HepG2 (cell line): ENCODE data around the gene CHCHD3. TPM values are rescaled to one million over a fixed set of nuclear protein-coding genes. Genes with fewer than 3 reads are reported as not detected.

ENCODE experiments used
- ATAC-seq: fragments of 200-7000 bp; cut with Tn5 transposase; 3 replicates; pipeline ENCODE4 v1.9.1; 2020; ENCODE audit warnings: mild to moderate bottlenecking, moderate library complexity
- BruUV-seq: library from RNA; stranded (reverse); fragments of 400-500 nt; replicated peaks from 2 replicates; lab custom pipeline; 2021; lab: Mats Ljungman, UMichigan
- CTCF ChIA-PET: fragments of 300-600 bp; formaldehyde crosslinking; extraction: SDS; loops from one replicate; lab custom pipeline; 2021; ENCODE audit warnings: low total read pairs, inconsistent platforms, low intra/inter-chr PET ratio; lab: Yijun Ruan, JAX
- POLR2A ChIA-PET: fragments of 350-600 bp; sonication (Branson Sonifier 250); formaldehyde crosslinking; loops from one replicate; lab custom pipeline; 2020; ENCODE audit warnings: antibody characterized with exemption, inconsistent platforms; lab: Yijun Ruan, JAX
- DNase-seq: peaks from one replicate; pipeline ENCODE4 v3.0.0-alpha.2; 2015; ENCODE audit warnings: low spot score
- FAIRE-seq: peaks from 3 replicates; lab custom pipeline; 2011; peaks lifted over from hg19 to GRCh38; lab: Jason Lieb, UNC
- H2AFZ ChIP-seq: one replicate; pipeline ENCODE4 v1.6.1; 2011; ENCODE audit warnings: low read length, inconsistent platforms
- H3K27ac ChIP-seq: fragments of 300-600 bp; 3 replicates; pipeline ENCODE4 v1.8.0; 2011; ENCODE audit warnings: mixed run types, mild to moderate bottlenecking, mixed read lengths, low read length, inconsistent platforms; ENCODE audit not compliant: insufficient read depth; ENCODE audit errors: extremely low read length
- H3K27me3 ChIP-seq, 2 experiments: fragments of 200-600 bp in 1 of 2; 2 replicates in 1 of 2; 3 replicates in 1 of 2; pipeline versions ENCODE4 v1.6.0 to v1.8.0; 2011; ENCODE audit warnings: low read length in 2 of 2, mild to moderate bottlenecking in 2 of 2, moderate library complexity in 2 of 2, inconsistent platforms in 1 of 2; ENCODE audit not compliant: insufficient read depth in 2 of 2, control insufficient read depth in 1 of 2
- H3K36me3 ChIP-seq, 2 experiments: fragments of 200-600 bp in 1 of 2; replicated peaks in 1 of 2; 2 replicates in 1 of 2; 3 replicates in 1 of 2; pipeline versions ENCODE4 v1.5.1 to v1.8.0; 2011; ENCODE audit warnings: low read length in 2 of 2, inconsistent platforms in 1 of 2; ENCODE audit not compliant: insufficient read depth in 2 of 2, control insufficient read depth in 1 of 2
- H3K4me1 ChIP-seq: 2 replicates; pipeline ENCODE4 v1.5.1; 2012; ENCODE audit warnings: low read length, inconsistent platforms; ENCODE audit not compliant: insufficient read depth
- H3K4me2 ChIP-seq: 2 replicates; pipeline ENCODE4 v1.6.0; 2011; ENCODE audit warnings: low read depth, low read length, inconsistent platforms
- H3K4me3 ChIP-seq, 3 experiments: fragments of 200-600 bp in 1 of 3; sonication (generic), shearing (Covaris generic) in 1 of 3; replicated peaks in 1 of 3; 2 replicates each; pipeline ENCODE4 v1.5.1; 2011 to 2016; ENCODE audit warnings: low read length in 3 of 3, inconsistent platforms in 2 of 3, low read depth in 2 of 3, mild to moderate bottlenecking in 2 of 3, control low read depth in 1 of 3, mixed read lengths in 1 of 3; ENCODE audit not compliant: insufficient read depth in 1 of 3
- H3K79me2 ChIP-seq: one replicate; pipeline ENCODE4 v1.6.1; 2011; ENCODE audit warnings: low read length, inconsistent platforms; ENCODE audit not compliant: insufficient read depth
- H3K9ac ChIP-seq: 2 replicates; pipeline ENCODE4 v1.6.0; 2011; ENCODE audit warnings: mild to moderate bottlenecking, low read depth, low read length, inconsistent platforms; ENCODE audit not compliant: insufficient read depth
- H3K9me3 ChIP-seq: 2 replicates; pipeline ENCODE4 v1.5.1; 2012; ENCODE audit warnings: mild to moderate bottlenecking, low read length
- H4K20me1 ChIP-seq: 2 replicates; pipeline ENCODE4 v1.6.0; 2011; ENCODE audit warnings: inconsistent platforms, mild to moderate bottlenecking, low read length, moderate library complexity; ENCODE audit not compliant: insufficient read depth
- CREB3 ChIP-seq: sonication (generic); formaldehyde crosslinking; IDR thresholded peaks from 2 replicates; pipeline ENCODE4 v1.5.0; 2020; ENCODE audit warnings: missing genetic modification reagents
- HOXA5 ChIP-seq: sonication (generic); formaldehyde crosslinking; IDR thresholded peaks from 2 replicates; pipeline ENCODE4 v1.4.0; 2020; ENCODE audit warnings: missing genetic modification reagents
- HOXA9 ChIP-seq: sonication (generic); formaldehyde crosslinking; IDR thresholded peaks from 2 replicates; pipeline ENCODE4 v1.8.1; 2022; ENCODE audit warnings: missing genetic modification reagents, mild to moderate bottlenecking, moderate library complexity, borderline replicate concordance
- KDM2A ChIP-seq: sonication (generic); formaldehyde crosslinking; IDR thresholded peaks from 2 replicates; pipeline ENCODE4 v1.4.0; 2020; ENCODE audit warnings: low read depth, missing genetic modification reagents, borderline replicate concordance
- KDM5B ChIP-seq: sonication (generic); formaldehyde crosslinking; IDR thresholded peaks from 2 replicates; pipeline ENCODE4 v1.4.0; 2020; ENCODE audit warnings: missing genetic modification reagents, mild to moderate bottlenecking, borderline replicate concordance
- MEF2D ChIP-seq: sonication (generic); formaldehyde crosslinking; IDR thresholded peaks from 2 replicates; pipeline ENCODE4 v1.5.1; 2020; ENCODE audit warnings: mild to moderate bottlenecking, missing genetic modification reagents
- MIXL1 ChIP-seq: IDR thresholded peaks from 2 replicates; pipeline ENCODE4 v1.6.1; 2016
- NCOA1 ChIP-seq: sonication (generic); formaldehyde crosslinking; IDR thresholded peaks from 2 replicates; pipeline ENCODE4 v1.9.0; 2021; ENCODE audit warnings: missing genetic modification reagents
- PAXIP1 ChIP-seq: sonication (generic); formaldehyde crosslinking; conservative IDR thresholded peaks from 2 replicates; pipeline ENCODE4 v1.4.0; 2020; ENCODE audit warnings: mild to moderate bottlenecking, missing genetic modification reagents, moderate library complexity
- PHF20 ChIP-seq: sonication (generic); formaldehyde crosslinking; IDR thresholded peaks from 2 replicates; pipeline ENCODE4 v1.5.0; 2020; ENCODE audit warnings: mild to moderate bottlenecking, missing genetic modification reagents
- PHF21A ChIP-seq: sonication (generic); formaldehyde crosslinking; IDR thresholded peaks from 2 replicates; pipeline ENCODE4 v1.5.0; 2020; ENCODE audit warnings: mild to moderate bottlenecking, missing genetic modification reagents
- TBX2 ChIP-seq: sonication (generic); formaldehyde crosslinking; IDR thresholded peaks from 2 replicates; pipeline ENCODE4 v1.5.0; 2020; ENCODE audit warnings: missing genetic modification reagents, mild to moderate bottlenecking, borderline replicate concordance
- TEAD3 ChIP-seq: optimal IDR thresholded peaks from 2 replicates; pipeline ENCODE3; 2016; ENCODE audit warnings: borderline replicate concordance
- ZNF230 ChIP-seq: sonication (generic); formaldehyde crosslinking; IDR thresholded peaks from 2 replicates; pipeline ENCODE4 v1.4.0; 2020; ENCODE audit warnings: mild to moderate bottlenecking, missing genetic modification reagents
- ZNF639 ChIP-seq: conservative IDR thresholded peaks from 2 replicates; pipeline ENCODE4 v1.6.1; 2018; ENCODE audit warnings: missing genetic modification reagents
- ZNF816 ChIP-seq: sonication (generic); formaldehyde crosslinking; IDR thresholded peaks from 2 replicates; pipeline ENCODE4 v1.8.0; 2022; ENCODE audit warnings: missing genetic modification reagents, mild to moderate bottlenecking, borderline replicate concordance
- WGBS: methylation state at CpG from one replicate; pipeline ENCODE4 v1.1.6; 2017; ENCODE audit warnings: low lambda C conversion rate; 5-methylcytosine and 5-hydroxymethylcytosine counted together
- in situ Hi-C: cut with HindIII; loops from 2 replicates; pipeline ENCODE4 v1.10.0; 2017; ENCODE audit warnings: low pct_unique_long_range_greater_than_20kb; ENCODE audit not compliant: extremely low pct_ligation_motif_present
- intact Hi-C: fragments of 100-400 bp; cut with micrococcal nuclease; formaldehyde crosslinking; loops from one replicate; pipeline ENCODE4 v1.10.0; 2022; ENCODE audit not compliant: unreplicated experiment
- polyA plus RNA-seq, 8 experiments: library from polyadenylated mRNA; depleted of rRNA in 3 of 8; stranded (reverse) in 7 of 8; unstranded in 1 of 8; fragments of >200 nt; fragmentation: Illumina TruSeq in 4 of 8; extraction: Trizol in 4 of 8; gene quantifications; 2 replicates each; pipeline versions ENCODE4 v1.2.1 to v1.2.3, GENCODE V29; 2011 to 2016; ENCODE audit warnings: low read depth in 4 of 8, missing spikeins in 1 of 8, mixed read lengths in 1 of 8; ENCODE audit not compliant: insufficient read depth in 1 of 8
- total RNA-seq, 5 experiments: library from RNA; depleted of rRNA; stranded (reverse); fragments of >200 nt; fragmentation: Illumina TruSeq; extraction: Trizol; gene quantifications; 2 replicates each; pipeline ENCODE4 v1.2.3, GENCODE V29; 2016; ENCODE audit warnings: low read depth in 1 of 5

The CHCHD3 gene
- total and polyA plus RNA-seq, 2 of the 13 experiments (the other 11 are each of a cell fraction or from before 2014, with no cell fraction given) = 32.7 to 86.8 TPM

GRCh38 chr7:132785870-132786269 is 296.0 kb downstream of the CHCHD3 start:
- 97% methylated on average over 6 of the region's 6 CpGs for WGBS

More at GRCh38 chr7:132785870-132786269, 296.0 kb downstream of the CHCHD3 start:
- CTCF ChIA-PET = no interaction called here
- no peak overlapping the region for H2AFZ ChIP-seq
- no peak overlapping the region for H3K27ac ChIP-seq
- intact Hi-C loops (no loop called here), in situ Hi-C loops (no loop called here)
- H3K4me2 ChIP-seq = no peak overlapping the region
- ATAC-seq (no peak), DNase-seq (no peak), FAIRE-seq (no peak)
- no peak overlapping the region for H3K4me3 ChIP-seq
- POLR2A ChIA-PET = no interaction called here
- no peaks in the 10 kb centered on the region for H3K79me2 ChIP-seq
- TF ChIP-seq ZNF230 (no peak), PAXIP1 (no peak), CREB3 (CRISPR knock-in tag) (no peak), TEAD3 (no peak), PHF20 (CRISPR knock-in tag) (no peak), ZNF639 (CRISPR knock-in tag) (no peak), PHF21A (CRISPR knock-in tag) (no peak), HOXA9 (CRISPR knock-in tag) (no peak), KDM5B (CRISPR knock-in tag) (no peak), MIXL1 (no peak), KDM2A (CRISPR knock-in tag) (no peak), ZNF816 (CRISPR knock-in tag) (no peak), NCOA1 (CRISPR knock-in tag) (no peak), HOXA5 (CRISPR knock-in tag) (no peak), MEF2D (CRISPR knock-in tag) (no peak), TBX2 (CRISPR knock-in tag) (no peak)
- no peaks in the 10 kb centered on the region for H3K9me3 ChIP-seq
- no peak overlapping the region for H3K9ac ChIP-seq
- 0 out of 5 replicates have a peak, but pooled peaks cover 0 to 7% of the 10 kb centered on the region in 2 experiments for H3K36me3 ChIP-seq
- H4K20me1 ChIP-seq = no peaks in the 10 kb centered on the region
- H3K27me3 ChIP-seq = no peaks in the 10 kb centered on the region
- no TSS peak for BruUV-seq
- no peaks in the 10 kb centered on the region for H3K4me1 ChIP-seq
